AML-193 (cell line): ENCODE measurements around the gene PFDN2.
"Not testable (repeated sequence)": the region's sequence is repeated elsewhere in the genome, so short reads cannot be mapped to it uniquely, and the experiment has no call there.

Experiments
- DNase-seq, 2 experiments: peaks; one replicate each; lab custom pipeline; 2025; lab: John Stamatoyannopoulos, UW

The PFDN2 gene

DNA sequence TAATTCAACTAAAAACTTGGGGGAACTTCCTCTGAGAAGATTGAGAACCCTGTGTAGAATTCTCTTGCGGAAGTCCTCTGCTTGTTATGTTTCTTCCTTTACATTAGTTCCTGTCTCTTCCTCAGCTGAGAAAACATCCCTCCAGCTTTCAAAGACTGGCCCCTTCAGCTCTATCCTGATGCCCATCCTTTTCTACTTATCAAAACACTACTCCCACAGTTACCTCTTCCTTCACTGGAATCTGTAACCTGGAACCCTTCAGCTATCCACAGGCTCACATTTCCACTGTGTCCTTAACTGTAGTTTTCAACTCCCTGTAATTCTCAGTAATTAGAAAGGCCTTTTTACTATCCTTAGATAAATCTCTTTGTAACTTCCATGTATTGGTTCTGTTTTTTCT is 20.6 kb upstream of the PFDN2 start:
- no peak for DNase-seq

DNA sequence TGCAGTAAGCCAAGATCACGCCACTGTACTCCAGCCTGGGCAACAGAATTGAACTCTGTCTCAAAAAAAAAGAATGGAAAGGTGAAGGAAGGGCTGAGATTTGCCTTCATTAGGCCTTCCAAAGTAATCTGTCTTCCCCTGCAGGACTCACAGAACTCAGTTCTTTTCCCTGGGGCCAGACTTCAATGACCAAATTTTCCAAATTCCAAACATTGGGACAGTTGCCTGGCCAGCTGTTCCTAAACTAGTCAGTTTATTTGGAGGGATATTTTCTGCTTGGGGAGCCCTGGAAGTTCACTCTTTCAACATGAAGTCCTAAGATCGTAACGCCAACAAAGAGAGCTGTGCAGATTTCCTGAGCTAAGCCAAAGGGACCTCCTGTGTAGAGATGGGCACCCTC is 20.0 kb upstream of the PFDN2 start:
- DNase-seq = no peak

DNA sequence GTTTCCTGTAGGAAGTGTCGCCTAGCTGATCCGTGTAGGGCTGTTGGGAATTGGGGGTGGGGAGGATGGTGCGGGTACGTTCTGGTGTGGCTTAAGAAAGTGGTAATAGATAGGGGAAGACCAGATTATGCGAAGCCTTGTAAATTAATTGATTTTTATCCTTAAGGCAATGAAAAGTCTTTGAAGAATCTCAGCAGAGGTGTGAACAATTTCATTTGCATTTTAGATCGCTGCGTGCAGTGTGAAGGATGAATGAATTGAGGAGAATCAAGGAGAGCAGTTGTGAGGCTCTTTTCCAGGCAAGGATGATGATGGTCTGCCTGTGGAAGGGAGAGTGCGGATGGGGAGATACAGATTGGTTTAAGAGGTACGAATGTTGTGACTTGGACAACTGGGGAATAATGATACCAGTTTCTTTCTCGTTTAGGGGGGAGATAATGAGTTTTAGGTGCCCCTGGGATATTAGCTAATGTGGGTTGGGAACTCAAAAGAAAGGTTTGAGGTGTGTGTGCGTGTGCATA is 15.4 kb upstream of the PFDN2 start:
- no peak for DNase-seq

- DNase-seq = peak; percentile 94 to 96
Observed at GRCh38 chr1:161132410-161133219, 14.8 kb upstream of the PFDN2 start, which contains the start of gene DEDD. TSS of gene DEDD (minus strand) at chr1:161132667. CDS start at chr1:161124462, 8,205 bp downstream.

- DNase-seq = no peak
Observed at GRCh38 chr1:161131523-161132409, 13.9 kb upstream of the PFDN2 start.

- DNase-seq = no peak
Observed at GRCh38 chr1:161130266-161130665, 12.4 kb upstream of the PFDN2 start.

DNA sequence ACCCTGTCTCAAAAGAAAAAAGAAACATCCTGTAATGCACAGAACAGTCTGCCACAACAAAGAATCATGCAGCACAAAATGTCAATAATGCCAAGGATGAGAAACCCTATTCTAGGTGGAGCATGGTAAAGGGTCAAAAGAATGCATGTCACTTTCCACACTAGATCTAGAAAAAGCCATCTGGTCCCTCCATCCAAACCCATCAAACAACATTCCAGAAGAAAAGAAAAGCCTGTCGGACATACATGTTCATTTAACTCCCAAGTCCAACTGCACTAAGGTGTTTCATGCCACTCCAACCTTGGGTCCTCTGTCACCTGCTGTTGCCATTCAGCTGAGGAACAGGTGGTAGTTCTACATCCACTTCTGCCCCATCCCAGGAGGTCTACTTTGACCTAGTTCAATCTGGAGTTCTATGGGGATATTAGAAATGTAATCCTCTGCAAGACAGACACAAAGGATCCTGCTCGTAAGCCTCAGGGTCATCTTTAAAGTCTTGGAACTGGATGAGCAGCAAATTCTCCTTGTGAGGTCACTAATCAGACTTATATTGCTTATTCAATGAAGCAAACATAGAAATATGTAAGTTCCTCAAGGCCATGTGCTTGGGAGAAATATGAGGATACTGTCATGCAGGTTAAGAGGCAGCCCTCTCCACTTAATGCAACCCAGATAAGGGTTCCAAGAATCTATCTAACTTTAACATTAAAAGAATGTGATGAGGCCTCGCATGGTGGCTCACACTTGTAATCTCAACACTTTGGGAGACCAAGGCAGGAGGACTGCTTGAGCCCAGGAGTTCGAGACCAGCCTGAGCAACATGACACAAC is 11.0 kb upstream of the PFDN2 start:
- no peak for DNase-seq

GRCh38 chr1:161127649-161128048 is 9.8 kb upstream of the PFDN2 start:
- peak; percentile 61 to 63 for DNase-seq

DNA sequence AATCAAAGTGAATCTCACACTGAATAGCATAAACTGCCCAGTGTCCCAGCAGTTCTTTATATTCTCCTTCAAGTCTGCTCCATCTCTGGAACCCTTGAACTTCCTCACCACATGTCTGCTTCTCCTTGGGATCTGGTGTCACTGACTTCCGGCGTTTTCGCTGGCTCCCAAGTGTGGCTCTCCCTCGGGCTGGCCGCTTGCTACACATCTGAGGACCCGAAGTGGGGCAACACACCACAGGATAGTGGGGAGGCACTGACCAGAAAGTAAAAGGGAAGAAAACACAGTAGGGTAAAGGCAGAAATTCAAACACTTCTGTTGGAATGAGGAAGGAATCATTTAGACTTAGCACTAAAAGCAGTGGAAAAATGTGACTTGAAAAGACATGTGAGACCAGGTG is 5.1 kb upstream of the PFDN2 start:
- DNase-seq = no peak

DNA sequence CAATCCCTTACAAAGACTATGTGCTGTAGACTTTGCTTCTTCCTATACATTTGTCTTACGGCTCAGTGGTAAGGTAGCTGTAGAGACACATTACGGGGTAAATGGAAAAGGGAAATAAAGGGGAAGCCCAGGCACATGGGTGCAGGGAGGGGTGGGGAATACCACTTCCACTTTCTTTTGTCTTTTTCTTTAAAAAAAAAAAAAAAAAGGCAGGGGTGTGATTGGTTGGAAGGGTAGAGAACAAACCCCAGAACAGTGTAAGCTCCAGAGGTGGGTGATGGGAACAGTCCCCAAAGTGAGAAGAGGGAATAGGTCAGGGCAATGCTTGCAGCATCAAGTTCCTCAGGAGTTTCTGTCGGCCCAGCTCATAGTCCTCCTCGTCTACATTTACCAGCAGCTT is 4.0 kb upstream of the PFDN2 start:
- peak; percentile 21 to 36 for DNase-seq

- DNase-seq = no peak
Observed at GRCh38 chr1:161121042-161121650, 3.3 kb upstream of the PFDN2 start.

DNA sequence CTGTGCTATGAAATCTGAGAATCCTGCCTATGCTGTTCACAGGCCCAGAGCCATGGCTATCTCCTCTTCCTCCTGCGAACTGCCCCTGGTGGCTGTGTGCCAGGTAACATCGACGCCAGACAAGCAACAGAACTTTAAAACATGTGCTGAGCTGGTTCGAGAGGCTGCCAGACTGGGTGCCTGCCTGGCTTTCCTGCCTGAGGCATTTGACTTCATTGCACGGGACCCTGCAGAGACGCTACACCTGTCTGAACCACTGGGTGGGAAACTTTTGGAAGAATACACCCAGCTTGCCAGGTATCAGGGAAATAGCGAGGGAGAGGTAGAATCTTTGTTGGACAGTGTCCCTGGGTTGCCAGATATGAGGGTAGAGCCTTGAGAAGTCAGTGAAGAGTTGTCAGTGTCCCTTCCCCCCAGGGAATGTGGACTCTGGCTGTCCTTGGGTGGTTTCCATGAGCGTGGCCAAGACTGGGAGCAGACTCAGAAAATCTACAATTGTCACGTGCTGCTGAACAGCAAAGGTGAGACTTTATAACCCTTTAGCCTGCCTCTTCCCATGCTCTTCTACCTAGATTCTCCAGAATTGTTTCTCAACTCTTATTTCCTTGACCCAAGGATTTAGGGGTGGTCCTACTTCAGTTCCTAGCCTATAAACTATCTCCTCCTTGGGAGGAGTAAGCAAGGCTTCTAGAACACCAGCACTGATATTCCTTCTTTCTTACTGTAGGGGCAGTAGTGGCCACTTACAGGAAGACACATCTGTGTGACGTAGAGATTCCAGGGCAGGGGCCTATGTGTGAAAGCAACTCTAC is 1.5 kb upstream of the PFDN2 start:
- peak; percentile 54 to 72 for DNase-seq

DNA sequence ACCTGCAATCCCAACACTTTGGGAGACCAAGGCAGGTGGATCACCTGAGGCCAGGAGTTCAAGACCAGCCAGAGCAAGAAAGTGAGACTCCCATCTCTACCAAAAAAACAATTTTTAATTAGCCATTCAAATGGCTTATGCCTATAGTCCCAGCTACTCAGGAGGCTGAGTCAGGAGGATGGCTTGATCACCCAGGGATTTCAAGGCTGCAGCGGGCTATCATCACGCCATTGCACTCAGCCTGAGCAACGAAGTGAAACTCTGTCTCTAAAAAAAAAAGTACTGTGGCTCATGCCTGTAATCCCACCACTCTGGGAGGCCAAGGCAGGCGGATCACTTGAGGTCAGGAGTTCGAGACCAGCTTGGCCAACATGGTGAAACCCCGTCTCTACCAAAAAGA is 1.9 kb downstream of the PFDN2 start:
- not testable (repeated sequence) for DNase-seq

DNA sequence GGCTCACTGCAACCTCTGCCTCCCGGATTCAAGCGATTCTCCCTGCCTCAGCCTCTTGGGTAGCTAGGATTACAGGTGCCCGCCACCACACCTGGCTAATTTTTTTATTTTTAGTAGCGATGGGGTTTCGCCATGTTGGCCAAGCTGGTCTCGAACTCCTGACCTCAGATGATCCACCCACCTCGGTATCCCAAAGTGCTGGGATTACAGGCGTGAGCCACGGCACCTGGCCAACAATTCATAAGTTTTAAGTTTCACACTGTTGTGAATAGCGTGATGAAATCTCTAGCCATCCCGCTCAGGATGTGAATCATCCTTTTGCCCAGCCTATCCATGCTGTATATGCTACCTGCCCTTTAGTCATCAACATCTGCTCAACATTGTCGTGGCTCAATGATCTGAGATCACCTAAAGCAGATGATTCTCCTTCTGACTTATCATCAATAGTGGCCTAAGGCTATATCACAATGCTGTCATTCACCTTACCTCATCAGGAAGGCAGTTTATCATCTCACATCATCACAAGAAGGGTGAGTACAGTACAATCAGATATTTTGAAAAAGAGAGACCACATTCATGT is 2.6 kb downstream of the PFDN2 start:
- peak in 1 of 2 experiments; percentile 28 for DNase-seq

- no peak for DNase-seq
Observed at GRCh38 chr1:161114556-161114955, 3.3 kb downstream of the PFDN2 start.

- no peak for DNase-seq
Observed at GRCh38 chr1:161113915-161114314, 3.9 kb downstream of the PFDN2 start.

GRCh38 chr1:161111527-161111926 is 6.3 kb downstream of the PFDN2 start:
- peak in 1 of 2 experiments; percentile 16 for DNase-seq

DNA sequence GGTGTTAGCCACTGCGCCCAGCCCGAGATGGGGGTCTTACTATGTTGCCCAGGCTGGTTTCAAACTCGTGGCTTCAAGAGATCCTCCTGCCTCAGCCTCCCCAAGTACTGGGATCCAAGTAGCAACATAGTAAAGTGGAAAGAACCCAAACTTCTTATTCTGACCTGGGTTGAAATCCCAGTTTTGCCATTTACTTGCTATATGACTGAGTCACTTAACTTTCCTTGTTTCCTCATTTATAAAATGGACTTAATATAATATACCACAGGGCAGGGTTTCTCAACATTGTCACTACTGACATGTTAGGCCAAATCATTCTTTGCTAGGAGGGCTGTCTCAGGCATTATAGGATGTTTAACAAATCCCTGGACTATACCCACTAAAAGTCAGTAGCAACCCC is 6.7 kb downstream of the PFDN2 start:
- DNase-seq = no peak

GRCh38 chr1:161106431-161106830 is 11.4 kb downstream of the PFDN2 start:
- no peak for DNase-seq

GRCh38 chr1:161100556-161100955 is 17.3 kb downstream of the PFDN2 start:
- no peak for DNase-seq
